SJSA1 (cell line): Measurements from ENCODE around the gene ETFRF1. TPM values are rescaled to one million over a fixed set of nuclear protein-coding genes. Genes with fewer than 3 reads are reported as not detected.

Experiments
- DNase-seq, 2 experiments: peaks; one replicate each; pipeline ENCODE4 v3.0.0-alpha.2; 2015 to 2020; ENCODE audit warnings: low spot score in 2 of 2, low read depth in 1 of 2
- H3K27ac ChIP-seq: fragments of 250-450 bp; sonication (Bioruptor Pico); 2 replicates; pipeline ENCODE4 v1.5.1; 2020; ENCODE audit warnings: mild to moderate bottlenecking, moderate library complexity
- H3K27me3 ChIP-seq: fragments of 250-450 bp; sonication (Bioruptor Pico); replicated peaks from 2 replicates; pipeline ENCODE4 v1.5.1; 2020; ENCODE audit warnings: mild to moderate bottlenecking, moderate library complexity
- H3K36me3 ChIP-seq: fragments of 250-450 bp; sonication (Bioruptor Pico); 2 replicates; pipeline ENCODE4 v1.5.1; 2020; ENCODE audit warnings: mild to moderate bottlenecking
- H3K4me1 ChIP-seq: fragments of 250-450 bp; sonication (Bioruptor Pico); replicated peaks from 2 replicates; pipeline ENCODE4 v1.6.1; 2021; ENCODE audit warnings: mild to moderate bottlenecking
- H3K4me3 ChIP-seq: fragments of 250-450 bp; sonication (Bioruptor Pico); 2 replicates; pipeline ENCODE4 v1.5.1; 2020; ENCODE audit warnings: mild to moderate bottlenecking
- H3K9me3 ChIP-seq: fragments of 250-450 bp; sonication (Bioruptor Pico); replicated peaks from 2 replicates; pipeline ENCODE4 v1.5.1; 2020; ENCODE audit warnings: mild to moderate bottlenecking
- total RNA-seq: library from RNA; depleted of rRNA; stranded (reverse); fragments of >200 nt; shearing (Covaris generic); gene quantifications from 2 replicates; pipeline ENCODE4 v1.2.3, GENCODE V29; 2014; rRNA removed

ETFRF1 gene
- total RNA-seq, 1 experiment from 2014 or later, result 45.8 TPM

DNA sequence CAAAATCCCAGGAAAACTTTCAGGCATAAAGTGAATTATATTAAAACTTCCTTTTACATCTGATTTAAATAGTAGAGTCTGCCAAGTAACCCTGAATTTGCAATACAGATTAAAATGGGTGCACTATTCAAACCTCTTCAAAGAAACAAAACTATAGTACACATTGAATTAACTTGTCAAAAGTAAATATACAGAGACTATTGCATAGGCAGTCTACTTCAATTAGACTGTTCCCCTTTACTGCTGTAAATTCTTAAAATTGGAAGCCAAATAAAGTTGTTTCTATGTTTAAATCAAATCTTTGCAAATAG is 48.6 kb downstream of the ETFRF1 start:
- Histone ChIP-seq H3K9me3 (no peaks in the 10 kb centered on the region), H3K27ac (no peak overlapping the region), H3K4me1 (no peaks in the 10 kb centered on the region), H3K27me3 (no peaks in the 10 kb centered on the region), H3K36me3 (peaks cover 43% of the 10 kb centered on the region), H3K4me3 (no peak overlapping the region)
- no peak for DNase-seq

GRCh38 chr12:25245491-25245890 is 50.5 kb downstream of the ETFRF1 start:
- Histone ChIP-seq H3K27me3 (no peaks in the 10 kb centered on the region), H3K4me1 (peaks cover 4% of the 10 kb centered on the region; the same call in 1 of the 2 replicates), H3K27ac (no peak overlapping the region), H3K4me3 (no peak overlapping the region), H3K36me3 (peaks cover 32% of the 10 kb centered on the region), H3K9me3 (no peaks in the 10 kb centered on the region)
- no peak for DNase-seq

GRCh38 chr12:25248137-25248536 is 53.1 kb downstream of the ETFRF1 start:
- H3K4me3 ChIP-seq, result no peak overlapping the region

DNA sequence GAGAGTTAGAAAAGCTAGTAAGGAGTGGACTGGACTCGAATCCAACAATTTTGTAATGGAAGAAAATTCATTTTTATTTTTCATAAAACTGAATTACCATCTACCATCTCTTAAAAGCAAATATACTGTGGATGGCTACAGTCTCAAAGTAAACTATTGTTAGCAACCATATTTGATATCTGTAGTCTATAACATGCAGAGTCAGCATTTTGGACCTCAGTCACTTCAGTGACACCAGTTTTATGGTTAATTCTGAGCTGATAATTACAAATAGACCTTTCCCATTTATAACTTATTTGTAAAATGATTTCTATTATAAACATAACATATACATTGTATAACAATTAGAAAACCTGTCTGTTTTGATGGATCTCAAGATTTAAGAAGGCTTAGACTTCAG is 53.7 kb downstream of the ETFRF1 start:
- H3K27me3 ChIP-seq, result no peaks in the 10 kb centered on the region
- H3K27ac ChIP-seq, result no peak overlapping the region
- DNase-seq, result no peak
- H3K4me3 ChIP-seq, result no peak overlapping the region
- peaks cover 20% of the 10 kb centered on the region for H3K36me3 ChIP-seq
- H3K9me3 ChIP-seq, result no peaks in the 10 kb centered on the region
- peaks cover 7% of the 10 kb centered on the region; the same call in 1 of the 2 replicates for H3K4me1 ChIP-seq

More at GRCh38 chr12:25248137-25248536, 53.1 kb downstream of the ETFRF1 start:
- Histone ChIP-seq H3K27me3 (no peaks in the 10 kb centered on the region), H3K36me3 (peaks cover 26% of the 10 kb centered on the region), H3K27ac (no peak overlapping the region), H3K9me3 (no peaks in the 10 kb centered on the region), H3K4me1 (peaks cover 7% of the 10 kb centered on the region; the same call in 1 of the 2 replicates)
- DNase-seq, result no peak

DNA sequence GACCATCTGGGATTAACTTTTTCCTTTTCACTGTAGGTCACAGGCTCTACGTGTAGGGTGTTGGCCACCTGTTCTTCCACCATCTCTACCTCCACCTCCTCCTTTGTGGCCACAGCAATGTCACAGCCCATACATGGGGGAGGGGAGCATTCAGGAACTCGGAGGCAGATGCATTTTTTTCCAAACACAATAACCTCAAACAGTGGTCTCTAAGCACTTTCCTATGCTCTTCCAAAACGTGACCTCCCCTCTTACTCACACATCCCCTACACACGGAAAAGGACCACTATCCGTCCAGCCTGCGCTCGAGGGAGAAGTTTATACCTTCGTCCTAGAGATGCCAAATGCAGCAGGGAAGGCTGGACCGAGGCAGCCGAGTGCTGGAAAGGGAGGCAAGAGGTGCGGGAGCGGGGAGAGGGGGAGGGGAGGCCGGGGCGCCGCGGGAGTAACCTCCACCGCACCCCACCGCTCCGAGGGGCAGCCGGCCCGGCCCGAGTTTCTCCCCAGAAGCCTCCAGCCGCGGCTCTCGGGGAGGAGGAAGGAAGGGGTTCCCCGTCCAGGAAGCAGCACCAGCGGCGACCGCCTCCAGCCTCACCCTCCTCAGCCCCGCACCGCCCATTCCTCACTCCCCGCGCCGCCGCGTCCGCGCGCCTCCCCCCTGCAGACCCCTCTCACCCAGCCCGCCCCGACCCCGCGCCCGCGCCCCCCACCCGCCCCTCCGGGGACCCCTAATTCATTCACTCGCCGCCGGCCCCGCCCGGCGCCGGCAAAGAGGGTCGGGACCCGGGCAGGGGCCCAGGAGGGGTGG is 55.1 kb downstream of the ETFRF1 start:
- peak; percentile 33 to 51 for DNase-seq
- Histone ChIP-seq H3K27me3 (no peaks in the 10 kb centered on the region), H3K36me3 (peaks cover 10% of the 10 kb centered on the region), H3K9me3 (no peaks in the 10 kb centered on the region), H3K4me1 (peaks cover 7% of the 10 kb centered on the region), H3K27ac (peak overlapping the region; percentile 81), H3K4me3 (peak overlapping the region; percentile 83)

- Histone ChIP-seq H3K4me3 (peak within 1 kb of the TSS; percentile 83), H3K4me1 (peaks cover 7% of the 10 kb centered on the region), H3K36me3 (peaks cover 9% of the 10 kb centered on the region), H3K9me3 (no peaks in the 10 kb centered on the region), H3K27me3 (no peaks in the 10 kb centered on the region), H3K27ac (peak within 1 kb of the TSS; percentile 81)
- peak; percentile 91 to 98 for DNase-seq
Measured at GRCh38 chr12:25250744-25251730, 56.0 kb downstream of the ETFRF1 start, which contains the start of gene KRAS. KRAS (minus strand) TSS chr12:25250929.

DNA sequence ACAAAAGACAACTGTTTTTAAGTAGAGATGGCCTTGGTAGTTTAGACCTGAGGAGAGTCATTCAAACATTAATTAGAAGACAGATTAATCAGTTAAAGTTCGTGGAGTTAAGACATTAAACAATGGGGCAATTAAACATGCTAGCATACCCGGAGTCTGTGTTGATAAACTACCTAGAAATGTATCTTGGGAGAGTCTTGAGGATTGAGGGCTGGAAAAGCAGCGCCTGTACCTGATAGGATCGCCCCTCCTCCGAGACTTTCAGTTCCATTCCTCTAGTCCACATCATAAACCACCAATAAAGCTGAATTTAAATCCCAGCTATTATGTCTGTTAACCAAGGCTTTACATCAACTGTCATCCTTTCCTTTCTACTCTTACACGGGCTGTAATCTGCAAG is 56.7 kb downstream of the ETFRF1 start:
- Histone ChIP-seq H3K27me3 (no peaks in the 10 kb centered on the region), H3K27ac (peak overlapping the region; percentile 63), H3K4me3 (peak overlapping the region; percentile 83), H3K4me1 (peaks cover 7% of the 10 kb centered on the region), H3K36me3 (peaks cover 9% of the 10 kb centered on the region), H3K9me3 (no peaks in the 10 kb centered on the region)
- DNase-seq, result no peak

GRCh38 chr12:25252946-25253345 is 57.9 kb downstream of the ETFRF1 start:
- Histone ChIP-seq H3K27me3 (no peaks in the 10 kb centered on the region), H3K27ac (no peak overlapping the region), H3K9me3 (no peaks in the 10 kb centered on the region), H3K36me3 (peaks cover 9% of the 10 kb centered on the region), H3K4me1 (peaks cover 7% of the 10 kb centered on the region), H3K4me3 (no peak overlapping the region)
- DNase-seq, result no peak

DNA sequence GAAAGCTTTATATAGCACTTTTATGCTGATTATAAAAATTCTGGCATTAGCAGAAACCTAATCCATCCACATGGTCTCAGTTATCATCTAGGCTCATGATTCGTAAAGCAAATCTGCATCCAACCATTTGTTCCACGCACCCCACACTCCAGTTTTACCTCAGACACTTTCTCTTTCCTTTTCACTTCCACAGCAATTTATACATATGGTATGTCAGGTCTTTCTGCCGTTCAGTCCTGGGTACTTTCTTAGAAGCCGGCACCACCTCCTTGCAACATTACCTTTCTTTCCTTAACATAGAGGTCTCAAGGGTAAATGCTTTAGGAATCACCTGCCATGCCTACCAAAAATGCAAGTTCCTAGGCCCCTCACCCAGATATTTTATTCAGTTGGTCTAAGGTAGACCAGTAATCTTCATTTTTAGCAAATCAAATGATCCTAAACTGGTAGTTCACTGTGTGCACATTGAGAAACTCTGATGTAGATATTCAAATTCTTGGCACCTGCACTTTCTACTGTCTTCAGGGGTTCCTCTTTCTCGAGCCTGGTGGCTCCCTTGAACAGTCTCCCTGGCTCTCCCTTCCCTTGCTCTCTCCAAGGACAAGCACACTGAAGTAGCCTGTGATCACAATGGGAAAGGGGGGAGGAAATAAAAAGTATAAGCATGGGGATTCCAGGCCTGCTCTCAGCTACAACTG is 58.5 kb downstream of the ETFRF1 start:
- Histone ChIP-seq H3K27me3 (no peaks in the 10 kb centered on the region), H3K4me3 (no peak overlapping the region), H3K9me3 (no peaks in the 10 kb centered on the region), H3K27ac (no peak overlapping the region), H3K4me1 (peaks cover 7% of the 10 kb centered on the region), H3K36me3 (peaks cover 9% of the 10 kb centered on the region)
- no peak for DNase-seq

DNA sequence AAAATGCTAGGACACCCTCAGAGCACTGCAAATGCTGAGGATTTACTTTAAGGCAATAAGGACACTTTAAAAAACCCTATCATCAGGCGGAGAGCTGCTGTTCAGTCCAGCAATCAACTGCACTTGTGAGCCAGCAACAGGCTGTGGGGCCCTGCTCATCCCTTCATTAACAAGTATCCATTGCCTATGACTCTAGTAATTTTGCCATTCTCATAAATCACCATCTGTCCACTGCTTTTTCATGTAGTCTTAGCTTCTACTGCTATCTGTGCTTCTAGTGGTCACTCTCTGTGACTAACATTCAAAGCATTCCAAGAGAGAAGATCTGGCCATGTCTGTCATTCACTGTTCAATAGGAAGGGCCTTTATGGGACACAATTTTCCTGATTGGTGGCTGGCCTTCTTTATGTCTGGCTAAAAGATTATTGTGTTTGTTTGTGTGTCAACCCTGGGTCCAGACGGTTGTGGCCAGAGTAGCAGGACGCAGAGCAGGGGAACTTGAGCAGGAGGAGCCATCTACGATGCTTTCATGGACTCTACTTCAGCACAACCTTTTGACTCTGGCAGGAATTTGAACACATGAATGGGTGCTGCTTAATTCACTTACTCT is 59.3 kb downstream of the ETFRF1 start:
- peaks cover 9% of the 10 kb centered on the region for H3K36me3 ChIP-seq
- DNase-seq, result no peak
- no peaks in the 10 kb centered on the region for H3K9me3 ChIP-seq
- no peaks in the 10 kb centered on the region for H3K27me3 ChIP-seq
- H3K4me3 ChIP-seq, result no peak overlapping the region
- peaks cover 7% of the 10 kb centered on the region for H3K4me1 ChIP-seq
- no peak overlapping the region for H3K27ac ChIP-seq

Other genes with a start within 250 kb of the ETFRF1 start
- 102 and 107 TPM in 2 replicates for gene BCAT1, start 246.1 kb upstream of the ETFRF1 start, total RNA-seq
- gene DNAI7, start 77 bp upstream of the ETFRF1 start, total RNA-seq, result 0.88 and 1.2 TPM in 2 replicates
- 13.3 and 18.7 TPM in 2 replicates for gene KRAS, start 55.7 kb downstream of the ETFRF1 start, total RNA-seq